ENCODE measurements around the gene P4HA2. TPM values are rescaled to one million over a fixed set of nuclear protein-coding genes. Genes with fewer than 3 reads are reported as not detected.

P4HA2 gene
- total and polyA plus RNA-seq, 9 of the 15 experiments (the other 6 are each of a cell fraction or from before 2014, with no cell fraction given): 9.6 to 50.0 (median 12.7) TPM

- no peak for TF ChIP-seq TAF7 (tag; IDR thresholded peaks at IDR 0.05)
These were observed 5.4 kb upstream of the P4HA2 start (continued) for GRCh38 chr5:132233081-132233480.

- Histone ChIP-seq H3K27me3 (ENCODE audit: control insufficient read depth in 2 of 2, insufficient read depth in 2 of 2, low read length in 2 of 2) (no peaks in the 10 kb centered on the region), H2AFZ (ENCODE audit: low read depth, low read length) (0 out of 2 replicates have a peak overlapping the region, but pooled peaks have one; percentile 7), H3K9me3 (replicated peaks; ENCODE audit: control insufficient read depth, insufficient read depth, low read depth, low read length) (no peaks in the 10 kb centered on the region), H3K9ac (ENCODE audit: insufficient read depth in 1 of 2, low read depth in 2 of 2, low read length in 2 of 2) (no peak overlapping the region), H3K4me2 (ENCODE audit: insufficient read depth, low read length) (no peak overlapping the region), H3K27ac (ENCODE audit: extremely low read depth, low read depth, low read length) (no peak overlapping the region), H3K4me1 (replicated peaks in 1 of 2; ENCODE audit: control insufficient read depth in 2 of 2, insufficient read depth in 2 of 2, low read length in 2 of 2) (peaks cover 7 to 14% of the 10 kb centered on the region in 2 experiments; a peak in 4 of 5 replicates), H3K4me3 (no peak overlapping the region), H3K36me3 (ENCODE audit: control insufficient read depth, insufficient read depth, low read length) (no peaks in the 10 kb centered on the region), H4K20me1 (replicated peaks; ENCODE audit: control insufficient read depth, insufficient read depth, low read length) (no peaks in the 10 kb centered on the region), H3K79me2 (ENCODE audit: control insufficient read depth, insufficient read depth, low read length) (peaks cover 5% of the 10 kb centered on the region; the same call in 1 of the 3 replicates), H3K9me1 (ENCODE audit: control insufficient read depth, insufficient read depth, low read length) (no peaks in the 10 kb centered on the region)
- ChIA-PET CTCF (ENCODE audit: low intra/inter-chr PET ratio) (no interaction called here), POLR2A (no interaction called here)
- TF ChIP-seq SNAPC5 (CRISPR knock-in tag; IDR thresholded peaks at IDR 0.05) (no peak), HLTF (IDR thresholded peaks at IDR 0.05) (no peak), TCF7 (IDR thresholded peaks at IDR 0.05; ENCODE audit: borderline replicate concordance) (no peak), NKRF (IDR thresholded peaks at IDR 0.05; ENCODE audit: borderline replicate concordance) (no peak), CTCFL (IDR thresholded peaks at IDR 0.05; ENCODE audit: borderline replicate concordance, insufficient read depth, low read depth, low read length, poor library complexity, severe bottlenecking) (no peak), SPI1 (IDR thresholded peaks at IDR 0.05; ENCODE audit: borderline replicate concordance, low read depth, low read length) (peak; percentile 74), ZNF253 (CRISPR knock-in tag; conservative IDR thresholded peaks at IDR 0.05) (no peak), TEAD4 (IDR thresholded peaks at IDR 0.05; ENCODE audit: low read length) (no peak), TEAD4 (CRISPR knock-in tag; IDR thresholded peaks at IDR 0.05; ENCODE audit: borderline replicate concordance) (no peak), ZNF316 (IDR thresholded peaks at IDR 0.05) (0 out of 2 replicates have a peak, but pooled peaks have one; percentile 14), NFIX (CRISPR knock-in tag; IDR thresholded peaks at IDR 0.05; ENCODE audit: low read depth) (no peak), ZBTB5 (IDR thresholded peaks at IDR 0.05) (no peak), HMG20B (CRISPR knock-in tag; IDR thresholded peaks at IDR 0.05) (no peak), SP2 (IDR thresholded peaks at IDR 0.05; ENCODE audit: extremely low read depth, low read depth, low read length, poor library complexity, severe bottlenecking) (no peak)
- in situ Hi-C loops (cut with MboI) (no loop called here), intact Hi-C loops (cut with micrococcal nuclease) (no loop called here)
- ATAC-seq (no peak), DNase-seq (ENCODE audit: extremely low read depth in 1 of 4, low spot score in 3 of 4) (no peak), FAIRE-seq (no peak)
- 38% methylated on average over 3 of the region's 3 CpGs for WGBS (ENCODE audit: insufficient coverage, low coverage, missing lambda C conversion rate)
- no TSS peak for BruUV-seq (replicated peaks)
These were observed 4.8 kb upstream of the P4HA2 start for GRCh38 chr5:132232465-132232864.

All from K562 (cell line).